Chondrocyte (in vitro differentiated cells): ENCODE measurements around the gene CASK. TPM values are rescaled to one million over a fixed set of nuclear protein-coding genes. Genes with fewer than 3 reads are reported as not detected.

Experiments
- DNase-seq: peaks from one replicate; pipeline ENCODE4 v3.0.0; 2021; ENCODE audit warnings: mixed read lengths, low spot score
- H3K27ac Mint-ChIP-seq: one replicate; pipeline ENCODE4 v1.8.0; 2021; ENCODE audit warnings: mild to moderate bottlenecking, moderate library complexity, mixed read lengths; ENCODE audit not compliant: unreplicated experiment
- H3K27me3 Mint-ChIP-seq: 2 replicates; pipeline ENCODE4 v1.8.0; 2021; ENCODE audit warnings: low read depth, mixed read lengths
- H3K36me3 Mint-ChIP-seq: 2 replicates; pipeline ENCODE4 v1.8.0; 2021; ENCODE audit warnings: low read depth, mixed read lengths
- H3K4me1 Mint-ChIP-seq: 2 replicates; pipeline ENCODE4 v1.8.0; 2021; ENCODE audit warnings: low read depth, mild to moderate bottlenecking, mixed read lengths
- H3K4me3 Mint-ChIP-seq: one replicate; pipeline ENCODE4 v1.8.0; 2021; ENCODE audit warnings: mild to moderate bottlenecking, moderate library complexity, mixed read lengths; ENCODE audit not compliant: unreplicated experiment
- H3K9me3 Mint-ChIP-seq: 2 replicates; pipeline ENCODE4 v1.8.0; 2021; ENCODE audit warnings: low read depth, mixed read lengths
- total RNA-seq: library from RNA; stranded (reverse); gene quantifications from 3 replicates; pipeline ENCODE4 v1.2.1, GENCODE V29; 2021
- TF ChIP-seq, protein P1 (sequence below): fragments of 200-600 bp; sonication (generic); IDR thresholded peaks from 2 replicates; pipeline ENCODE4 v1.5.0; 2021; ENCODE audit warnings: antibody characterized with exemption, mild to moderate bottlenecking, moderate library complexity

Gene CASK
- total RNA-seq, 1 donor from 2014 or later = 44.9 TPM

DNA sequence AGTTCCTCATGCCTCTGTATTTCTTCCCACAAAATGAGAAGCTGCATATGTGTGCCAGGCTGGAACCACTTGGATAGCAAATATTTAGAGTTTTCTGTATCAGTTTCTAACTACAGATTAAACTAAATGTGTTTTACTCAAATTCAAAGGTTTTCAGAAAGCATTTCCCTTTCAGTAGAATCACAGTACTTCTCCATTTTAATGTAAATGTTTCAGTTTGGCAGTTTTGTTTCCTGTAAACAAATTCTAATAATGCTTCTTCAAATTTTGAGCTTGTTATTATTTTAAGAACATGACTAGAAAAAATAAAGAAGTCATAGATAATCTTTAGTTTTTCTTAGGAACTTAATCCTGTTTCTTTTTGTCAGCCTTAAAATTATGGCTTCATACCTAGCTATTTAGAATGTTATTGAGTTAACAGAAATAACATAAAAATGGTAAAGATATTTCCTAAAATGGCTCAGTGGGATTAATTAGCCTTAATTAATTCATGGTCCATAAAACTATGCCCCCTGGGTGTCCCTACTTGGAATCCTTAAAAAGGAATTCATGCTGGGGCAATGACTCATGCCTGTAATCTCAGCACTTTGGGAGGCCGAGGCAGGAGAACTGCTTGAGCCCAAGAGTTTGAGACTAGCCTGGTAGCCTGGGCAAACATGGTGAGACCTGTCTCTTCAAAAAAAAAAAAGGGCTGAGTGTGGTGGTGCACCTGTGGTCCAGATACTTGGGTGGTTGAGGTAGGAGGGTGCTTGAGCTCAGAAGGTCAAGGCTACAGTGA lies 318.4 kb downstream of the CASK start:
- no peaks in the 10 kb centered on the region for H3K36me3 Mint-ChIP-seq
- peaks cover 10% of the 10 kb centered on the region for H3K9me3 Mint-ChIP-seq
- peaks cover 37% of the 10 kb centered on the region for H3K4me1 Mint-ChIP-seq

DNA sequence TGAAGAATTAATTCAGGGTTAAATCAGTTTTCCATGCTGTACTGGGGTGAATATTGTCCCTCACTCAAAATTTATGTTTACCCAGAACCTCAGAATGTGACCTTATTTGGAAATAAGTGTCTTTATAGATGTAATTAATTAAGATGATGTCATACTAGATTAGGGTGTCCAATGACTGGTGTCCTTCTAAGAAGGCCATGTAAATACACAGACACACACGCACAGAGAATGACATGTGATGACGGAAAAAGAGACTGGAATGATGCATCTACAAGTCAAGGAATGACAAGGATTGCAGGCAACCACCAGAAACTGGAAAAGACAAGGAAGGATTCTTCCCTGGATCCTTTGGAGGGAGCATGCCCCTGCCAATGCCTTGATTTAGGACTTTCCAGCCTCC lies 319.2 kb downstream of the CASK start:
- Mint-ChIP-seq H3K9me3 (peaks cover 7% of the 10 kb centered on the region), H3K4me1 (peaks cover 40% of the 10 kb centered on the region), H3K36me3 (no peaks in the 10 kb centered on the region), H3K4me3 (no peak overlapping the region), H3K27ac (peak overlapping the region; percentile 27), H3K27me3 (no peaks in the 10 kb centered on the region)
- TF ChIP-seq, protein P1, sequence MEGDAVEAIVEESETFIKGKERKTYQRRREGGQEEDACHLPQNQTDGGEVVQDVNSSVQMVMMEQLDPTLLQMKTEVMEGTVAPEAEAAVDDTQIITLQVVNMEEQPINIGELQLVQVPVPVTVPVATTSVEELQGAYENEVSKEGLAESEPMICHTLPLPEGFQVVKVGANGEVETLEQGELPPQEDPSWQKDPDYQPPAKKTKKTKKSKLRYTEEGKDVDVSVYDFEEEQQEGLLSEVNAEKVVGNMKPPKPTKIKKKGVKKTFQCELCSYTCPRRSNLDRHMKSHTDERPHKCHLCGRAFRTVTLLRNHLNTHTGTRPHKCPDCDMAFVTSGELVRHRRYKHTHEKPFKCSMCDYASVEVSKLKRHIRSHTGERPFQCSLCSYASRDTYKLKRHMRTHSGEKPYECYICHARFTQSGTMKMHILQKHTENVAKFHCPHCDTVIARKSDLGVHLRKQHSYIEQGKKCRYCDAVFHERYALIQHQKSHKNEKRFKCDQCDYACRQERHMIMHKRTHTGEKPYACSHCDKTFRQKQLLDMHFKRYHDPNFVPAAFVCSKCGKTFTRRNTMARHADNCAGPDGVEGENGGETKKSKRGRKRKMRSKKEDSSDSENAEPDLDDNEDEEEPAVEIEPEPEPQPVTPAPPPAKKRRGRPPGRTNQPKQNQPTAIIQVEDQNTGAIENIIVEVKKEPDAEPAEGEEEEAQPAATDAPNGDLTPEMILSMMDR = no peak
- no peak for DNase-seq

More for the DNA sequence above, 318.4 kb downstream of the CASK start:
- Mint-ChIP-seq H3K4me3 (no peak overlapping the region), H3K27ac (peak overlapping the region; percentile 66), H3K27me3 (no peaks in the 10 kb centered on the region)
- TF ChIP-seq, protein P1 = no peak
- no peak for DNase-seq

DNA sequence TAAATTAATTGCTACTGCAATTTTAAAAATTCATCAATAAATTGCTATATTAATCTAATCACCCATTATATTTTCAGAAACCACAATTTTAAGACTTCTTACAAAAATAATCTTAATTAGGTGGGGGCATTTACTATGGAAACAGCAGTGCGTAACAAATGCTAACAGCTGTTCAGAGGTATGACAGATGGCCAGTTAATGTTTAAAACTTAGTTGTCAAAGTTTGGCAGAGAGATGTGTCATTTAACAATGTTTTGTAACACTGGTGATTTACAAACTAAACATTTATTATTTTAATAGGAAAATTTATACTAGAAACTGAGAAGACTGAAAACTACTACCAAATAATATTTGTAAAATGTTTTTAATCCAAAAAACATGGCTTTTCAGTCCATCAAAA lies 319.8 kb downstream of the CASK start:
- H3K4me1 Mint-ChIP-seq = peaks cover 42% of the 10 kb centered on the region

DNA sequence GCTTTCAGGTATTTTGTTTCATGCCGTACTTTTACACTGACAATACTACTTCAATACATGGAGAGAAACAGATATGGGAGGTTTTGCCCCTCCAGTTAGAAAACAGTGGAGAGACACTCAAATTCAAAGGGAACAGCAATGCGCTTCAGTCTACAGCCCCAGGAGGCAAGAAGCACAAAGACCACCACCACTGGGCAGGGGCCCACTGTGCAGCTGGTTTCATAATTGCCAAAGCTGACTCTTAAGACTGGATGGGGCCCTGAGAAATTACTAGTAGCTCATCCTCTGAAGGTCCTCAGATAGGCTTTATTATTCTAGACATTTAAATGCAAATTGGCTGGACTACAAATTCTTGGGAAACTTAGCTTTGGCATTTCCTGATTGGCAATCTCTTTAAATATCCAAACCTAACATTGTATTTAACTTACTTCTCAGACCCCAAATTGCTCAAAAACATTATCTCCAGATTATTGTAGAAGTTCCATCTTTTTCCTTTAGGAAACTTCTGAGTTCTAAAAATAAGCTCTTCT lies 320.5 kb downstream of the CASK start:
- H3K36me3 Mint-ChIP-seq = no peaks in the 10 kb centered on the region
- H3K4me3 Mint-ChIP-seq = no peak overlapping the region
- H3K27me3 Mint-ChIP-seq = no peaks in the 10 kb centered on the region
- H3K27ac Mint-ChIP-seq = peak overlapping the region; percentile 0
- TF ChIP-seq, protein P1 = no peak
- peaks cover 42% of the 10 kb centered on the region for H3K4me1 Mint-ChIP-seq
- H3K9me3 Mint-ChIP-seq = peaks cover 7% of the 10 kb centered on the region
- no peak for DNase-seq

More for the DNA sequence above, 319.8 kb downstream of the CASK start:
- Mint-ChIP-seq H3K36me3 (no peaks in the 10 kb centered on the region), H3K4me3 (no peak overlapping the region), H3K9me3 (peaks cover 7% of the 10 kb centered on the region), H3K27me3 (no peaks in the 10 kb centered on the region), H3K27ac (peak overlapping the region; percentile 9)
- no peak for DNase-seq
- TF ChIP-seq, protein P1 = no peak

DNA sequence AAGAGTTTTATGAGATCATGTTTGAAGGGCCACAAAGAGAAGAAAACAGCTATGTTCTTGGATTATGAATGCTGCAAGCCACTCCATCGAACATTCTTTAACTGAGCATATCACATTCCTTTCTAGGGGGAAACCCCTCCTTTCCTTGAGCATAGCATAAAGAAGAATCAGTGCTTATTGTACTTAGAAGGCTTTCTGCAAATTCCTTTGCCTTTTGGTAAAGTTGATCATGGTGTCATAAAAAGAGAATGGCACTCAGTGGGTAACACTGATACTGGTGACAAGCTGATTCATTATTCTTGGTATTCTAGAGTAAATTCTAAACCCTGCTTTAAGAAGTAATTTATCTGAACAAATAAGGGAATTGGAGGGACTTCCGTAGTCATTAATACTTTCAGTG lies 323.1 kb downstream of the CASK start:
- H3K4me3 Mint-ChIP-seq = no peak overlapping the region
- no peak for DNase-seq
- no peaks in the 10 kb centered on the region for H3K36me3 Mint-ChIP-seq
- TF ChIP-seq, protein P1 = no peak
- H3K9me3 Mint-ChIP-seq = peaks cover 7% of the 10 kb centered on the region
- H3K27me3 Mint-ChIP-seq = no peaks in the 10 kb centered on the region
- H3K27ac Mint-ChIP-seq = peak overlapping the region; percentile 29
- peaks cover 50% of the 10 kb centered on the region for H3K4me1 Mint-ChIP-seq
